ENCODE data around the gene FAM209A.

FAM209A gene

GRCh38 chr20:56516631-56517030 lies 7.9 kb upstream of the FAM209A start:
- peaks cover 73% of the 10 kb centered on the region for H3K36me3 ChIP-seq (ENCODE audit: insufficient read depth, low read length)
- TF ChIP-seq EZH2phosphoT487 (IDR thresholded peaks at IDR 0.05; ENCODE audit: borderline replicate concordance) (no peak), CTCF (conservative IDR thresholded peaks at IDR 0.05; ENCODE audit: low read length) (no peak)

GRCh38 chr20:56517211-56517610 lies 7.3 kb upstream of the FAM209A start:
- H3K79me2 ChIP-seq (ENCODE audit: insufficient read depth, low read length), result no peaks in the 10 kb centered on the region
- H3K27me3 ChIP-seq (ENCODE audit: insufficient read depth, low read length, poor library complexity, severe bottlenecking), result no peaks in the 10 kb centered on the region
- H3K4me1 ChIP-seq (ENCODE audit: insufficient read depth, low read length, poor library complexity, severe bottlenecking), result no peaks in the 10 kb centered on the region
- H3K9me2 ChIP-seq (replicated peaks; ENCODE audit: low read depth, low read length), result no peaks in the 10 kb centered on the region
- H3K9ac ChIP-seq (ENCODE audit: low read depth, low read length, poor library complexity, severe bottlenecking), result no peak overlapping the region
- no peaks in the 10 kb centered on the region for H3F3A ChIP-seq (ENCODE audit: low read depth)
- no peak overlapping the region for H3K4me2 ChIP-seq (ENCODE audit: low read depth, low read length, poor library complexity, severe bottlenecking)
- TF ChIP-seq EZH2phosphoT487 (IDR thresholded peaks at IDR 0.05; ENCODE audit: borderline replicate concordance) (no peak), CTCF (conservative IDR thresholded peaks at IDR 0.05; ENCODE audit: low read length) (no peak)
- peaks cover 71% of the 10 kb centered on the region for H3K36me3 ChIP-seq (ENCODE audit: insufficient read depth, low read length)
- no peaks in the 10 kb centered on the region for H4K20me1 ChIP-seq (ENCODE audit: insufficient read depth, low read length, poor library complexity, severe bottlenecking)
- H3K9me3 ChIP-seq (ENCODE audit: insufficient read depth, low read depth, low read length), result peaks cover 6% of the 10 kb centered on the region; the same call in 1 of the 2 replicates
- H3K4me3 ChIP-seq (ENCODE audit: low read length, poor library complexity, severe bottlenecking), result no peak overlapping the region
- no peak overlapping the region for H2AFZ ChIP-seq (ENCODE audit: low read length)

More at GRCh38 chr20:56516631-56517030, 7.9 kb upstream of the FAM209A start:
- H3K79me2 ChIP-seq (ENCODE audit: insufficient read depth, low read length), result no peaks in the 10 kb centered on the region
- no peak overlapping the region for H2AFZ ChIP-seq (ENCODE audit: low read length)
- no peaks in the 10 kb centered on the region for H3F3A ChIP-seq (ENCODE audit: low read depth)
- no peaks in the 10 kb centered on the region for H3K4me1 ChIP-seq (ENCODE audit: insufficient read depth, low read length, poor library complexity, severe bottlenecking)
- no peak overlapping the region for H3K9ac ChIP-seq (ENCODE audit: low read depth, low read length, poor library complexity, severe bottlenecking)
- no peaks in the 10 kb centered on the region for H3K9me2 ChIP-seq (replicated peaks; ENCODE audit: low read depth, low read length)
- no peak overlapping the region for H3K4me2 ChIP-seq (ENCODE audit: low read depth, low read length, poor library complexity, severe bottlenecking)
- H3K9me3 ChIP-seq (ENCODE audit: insufficient read depth, low read depth, low read length), result peaks cover 6% of the 10 kb centered on the region; the same call in 1 of the 2 replicates
- H3K27me3 ChIP-seq (ENCODE audit: insufficient read depth, low read length, poor library complexity, severe bottlenecking), result no peaks in the 10 kb centered on the region
- H3K4me3 ChIP-seq (ENCODE audit: low read length, poor library complexity, severe bottlenecking), result no peak overlapping the region
- no peaks in the 10 kb centered on the region for H4K20me1 ChIP-seq (ENCODE audit: insufficient read depth, low read length, poor library complexity, severe bottlenecking)

- no peaks in the 10 kb centered on the region for H3K9me2 ChIP-seq (replicated peaks; ENCODE audit: low read depth, low read length)
- no peak overlapping the region for H3K9ac ChIP-seq (ENCODE audit: low read depth, low read length, poor library complexity, severe bottlenecking)
- H3K36me3 ChIP-seq (ENCODE audit: insufficient read depth, low read length), result peaks cover 67% of the 10 kb centered on the region
- TF ChIP-seq EZH2phosphoT487 (IDR thresholded peaks at IDR 0.05; ENCODE audit: borderline replicate concordance) (no peak), CTCF (conservative IDR thresholded peaks at IDR 0.05; ENCODE audit: low read length) (no peak)
- peaks cover 6% of the 10 kb centered on the region; the same call in 1 of the 2 replicates for H3K9me3 ChIP-seq (ENCODE audit: insufficient read depth, low read depth, low read length)
- no peaks in the 10 kb centered on the region for H3F3A ChIP-seq (ENCODE audit: low read depth)
- H3K4me2 ChIP-seq (ENCODE audit: low read depth, low read length, poor library complexity, severe bottlenecking), result no peak overlapping the region
- no peaks in the 10 kb centered on the region for H3K79me2 ChIP-seq (ENCODE audit: insufficient read depth, low read length)
- no peaks in the 10 kb centered on the region for H4K20me1 ChIP-seq (ENCODE audit: insufficient read depth, low read length, poor library complexity, severe bottlenecking)
- no peaks in the 10 kb centered on the region for H3K27me3 ChIP-seq (ENCODE audit: insufficient read depth, low read length, poor library complexity, severe bottlenecking)
- H3K4me1 ChIP-seq (ENCODE audit: insufficient read depth, low read length, poor library complexity, severe bottlenecking), result no peaks in the 10 kb centered on the region
- H3K4me3 ChIP-seq (ENCODE audit: low read length, poor library complexity, severe bottlenecking), result no peak overlapping the region
- H2AFZ ChIP-seq (ENCODE audit: low read length), result no peak overlapping the region
Observed at GRCh38 chr20:56517641-56518040, 6.9 kb upstream of the FAM209A start.

Data from Loucy (cell line).